ENCODE measurements around the gene UBAC1. TPM values are rescaled to one million over a fixed set of nuclear protein-coding genes. Genes with fewer than 3 reads are reported as not detected.

UBAC1 gene, protein sequence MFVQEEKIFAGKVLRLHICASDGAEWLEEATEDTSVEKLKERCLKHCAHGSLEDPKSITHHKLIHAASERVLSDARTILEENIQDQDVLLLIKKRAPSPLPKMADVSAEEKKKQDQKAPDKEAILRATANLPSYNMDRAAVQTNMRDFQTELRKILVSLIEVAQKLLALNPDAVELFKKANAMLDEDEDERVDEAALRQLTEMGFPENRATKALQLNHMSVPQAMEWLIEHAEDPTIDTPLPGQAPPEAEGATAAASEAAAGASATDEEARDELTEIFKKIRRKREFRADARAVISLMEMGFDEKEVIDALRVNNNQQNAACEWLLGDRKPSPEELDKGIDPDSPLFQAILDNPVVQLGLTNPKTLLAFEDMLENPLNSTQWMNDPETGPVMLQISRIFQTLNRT
- total RNA-seq (2014; rRNA removed; shearing (Covaris generic)) = 24.4 and 27.6 TPM in 2 replicates

GRCh38 chr9:135961277-135961715 lies at the start of gene UBAC1:
UBAC1 (minus strand) TSS chr9:135961373; CDS start chr9:135961162, 211 bp downstream.
- peak; percentile 92 for DNase-seq (ENCODE audit: low read depth)

GRCh38 chr9:136010615-136011361 lies 49.6 kb upstream of the UBAC1 start:
- DNase-seq (ENCODE audit: low read depth) = no peak

GRCh38 chr9:136010176-136010575 lies 49.0 kb upstream of the UBAC1 start:
- no peak for DNase-seq (ENCODE audit: low read depth)

DNA sequence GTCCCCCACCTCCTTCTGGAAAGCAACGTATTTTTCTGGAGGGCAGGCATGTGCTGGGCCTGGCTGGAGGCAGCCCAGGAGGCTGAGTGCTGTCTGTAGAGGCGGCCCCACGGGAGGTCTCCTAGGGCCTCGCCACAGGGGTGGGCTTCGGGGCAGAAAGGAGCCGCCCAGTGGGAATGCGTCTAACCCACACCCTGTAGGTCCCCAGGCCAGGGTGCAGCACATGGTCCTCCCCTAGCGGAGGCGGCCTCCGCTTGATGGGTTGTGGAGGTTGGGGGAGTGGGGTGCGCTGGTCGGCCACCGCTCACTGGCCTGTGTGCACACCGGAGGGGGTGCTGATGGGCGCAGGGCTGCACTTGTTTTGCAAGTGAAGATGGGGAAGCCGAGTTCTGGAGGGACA lies 48.3 kb upstream of the UBAC1 start:
- no peak for DNase-seq (ENCODE audit: low read depth)

DNA sequence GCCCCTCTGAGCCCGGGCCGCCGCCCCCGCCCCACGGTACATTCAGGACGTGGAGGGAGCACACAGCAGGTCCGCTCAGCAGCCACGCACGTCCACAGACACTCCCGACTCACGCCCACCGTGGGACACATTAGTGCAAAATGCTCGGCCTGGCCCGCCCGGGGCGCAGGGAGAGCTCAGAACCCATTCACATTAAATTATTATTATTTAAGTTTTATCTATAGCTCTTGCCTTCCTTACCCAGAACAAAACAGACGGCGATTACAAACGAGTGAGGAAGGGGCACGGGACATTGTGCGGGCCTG lies 47.5 kb upstream of the UBAC1 start:
- DNase-seq (ENCODE audit: low read depth) = no peak

DNA sequence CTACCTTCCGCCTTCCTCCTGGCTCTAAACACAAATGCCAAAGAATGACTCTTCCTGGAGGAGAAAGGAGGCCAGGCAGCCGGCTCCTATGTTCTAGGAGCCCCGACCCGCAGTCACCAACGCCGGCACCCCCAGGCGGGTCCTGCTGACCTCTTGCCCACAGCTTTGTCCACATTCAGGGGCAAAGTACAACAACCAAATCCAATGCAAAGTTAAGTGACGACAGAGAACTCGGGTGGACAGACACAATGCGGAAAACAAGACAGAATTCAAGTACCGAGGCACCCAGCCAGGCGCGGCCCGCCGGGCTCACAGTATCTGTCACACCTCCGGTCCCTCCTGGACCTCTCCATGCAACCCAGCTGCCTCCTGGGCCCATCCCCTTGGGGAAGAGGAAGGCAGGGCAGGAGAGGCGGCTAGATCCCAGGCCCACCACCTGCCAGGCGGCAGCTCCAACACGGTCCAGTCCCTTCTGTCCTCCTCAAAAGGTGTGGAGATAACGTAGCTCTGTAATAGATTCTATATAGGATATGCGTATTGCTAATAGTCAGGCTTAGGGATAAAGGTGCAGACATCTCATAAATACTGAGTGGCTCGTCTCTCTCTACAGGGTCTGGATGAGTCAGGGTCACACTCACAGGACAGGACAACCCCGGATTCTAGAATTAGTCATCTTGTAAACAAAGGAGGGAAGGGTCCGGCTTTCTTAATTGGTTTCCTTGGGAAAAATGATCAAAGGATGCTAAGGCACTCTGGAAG lies 46.9 kb upstream of the UBAC1 start:
- DNase-seq (ENCODE audit: low read depth) = peak; percentile 34

DNA sequence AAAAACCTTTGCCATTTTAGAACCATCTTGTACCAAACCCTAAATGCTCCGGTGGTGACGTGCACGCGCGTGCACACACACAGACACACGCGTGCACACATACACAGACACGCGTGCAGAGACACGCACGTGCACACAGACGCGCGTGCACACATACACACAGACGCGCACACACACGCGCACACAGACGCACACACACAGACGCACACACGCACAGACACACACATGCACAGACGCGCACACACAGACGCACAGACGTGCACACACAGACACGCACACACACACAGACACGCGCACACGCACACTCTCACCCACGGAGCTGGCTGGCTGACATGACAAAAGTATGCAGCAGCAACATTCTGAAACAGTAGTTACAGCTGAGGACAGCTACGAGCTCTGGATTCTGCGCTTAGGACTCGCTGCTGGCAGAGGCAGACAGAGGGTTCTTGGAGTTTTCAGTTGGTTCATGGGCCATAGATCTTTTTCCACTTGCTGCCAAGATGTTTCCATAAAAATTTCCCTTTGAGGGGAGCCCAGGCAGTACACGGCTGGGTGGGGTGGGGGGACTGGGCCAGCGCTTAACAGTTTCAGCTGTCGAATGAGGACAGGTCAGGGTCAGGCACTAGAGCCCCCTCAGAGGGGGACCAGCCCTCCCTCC lies 46.2 kb upstream of the UBAC1 start:
- DNase-seq (ENCODE audit: low read depth) = no peak

DNA sequence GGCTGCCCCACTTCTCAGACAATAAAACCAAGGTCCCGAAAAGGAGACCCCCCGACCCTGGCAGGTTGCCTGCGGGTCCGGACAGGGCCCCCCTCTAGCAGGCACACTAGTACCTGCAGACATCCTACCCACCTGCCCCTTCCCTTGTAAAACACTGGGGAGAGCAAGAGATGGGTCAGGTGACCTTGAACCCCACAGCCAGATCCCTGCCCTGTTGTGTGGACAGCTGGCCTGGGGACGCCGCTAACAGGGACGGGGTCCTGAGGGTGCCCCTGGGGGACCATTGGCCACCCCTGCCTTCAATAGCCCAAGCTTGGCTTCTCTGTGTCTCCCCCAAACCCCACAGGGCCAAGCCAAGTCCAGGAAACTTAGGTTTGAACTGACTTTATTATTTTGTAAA lies 45.0 kb upstream of the UBAC1 start:
- no peak for DNase-seq (ENCODE audit: low read depth)

DNA sequence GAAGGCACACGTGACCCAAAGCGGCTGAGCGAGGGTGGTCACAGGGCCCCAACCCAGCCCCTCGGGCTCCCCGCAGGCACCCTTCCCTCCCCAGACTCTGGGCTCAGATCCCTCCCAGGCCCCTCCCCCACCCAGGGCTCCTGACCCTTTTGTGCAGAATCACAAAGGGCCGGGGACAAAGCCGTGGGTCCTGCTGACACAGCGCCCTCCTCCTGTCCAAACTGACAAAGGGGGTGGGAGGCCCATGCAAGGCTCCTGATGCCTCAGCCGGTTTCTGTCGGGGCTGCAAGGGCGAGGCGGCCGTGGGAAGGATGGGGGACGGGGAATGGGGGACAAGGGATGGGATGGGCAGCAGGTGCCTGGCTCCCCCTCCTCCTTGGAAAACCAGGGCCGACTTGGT lies 43.5 kb upstream of the UBAC1 start:
- DNase-seq (ENCODE audit: low read depth) = no peak

GRCh38 chr9:136004219-136004618 lies 43.0 kb upstream of the UBAC1 start:
- no peak for DNase-seq (ENCODE audit: low read depth)

- DNase-seq (ENCODE audit: low read depth) = no peak
Observed at GRCh38 chr9:136003411-136004218, 42.4 kb upstream of the UBAC1 start.

GRCh38 chr9:136002881-136003280 lies 41.7 kb upstream of the UBAC1 start:
- DNase-seq (ENCODE audit: low read depth) = no peak

DNA sequence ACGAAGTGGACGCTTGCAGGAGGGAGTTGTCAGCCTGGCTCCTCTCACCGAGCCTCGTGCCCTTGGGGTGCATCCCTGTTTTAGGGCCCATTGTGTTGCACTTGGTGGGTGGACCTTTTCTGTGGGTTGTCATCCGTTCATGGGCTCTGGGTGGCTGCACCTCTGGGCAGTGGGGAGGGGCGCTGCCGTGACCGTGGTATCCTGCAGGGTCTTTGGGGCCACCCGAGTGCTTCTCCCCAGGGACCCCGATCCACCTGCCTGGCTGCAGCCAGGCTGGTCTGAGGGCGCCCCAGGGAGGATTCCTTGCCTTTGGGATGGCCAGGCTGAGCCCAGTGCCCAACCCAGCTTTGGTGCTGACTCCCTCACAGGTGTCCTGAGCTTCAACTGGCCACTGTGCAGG lies 41.0 kb upstream of the UBAC1 start:
- DNase-seq (ENCODE audit: low read depth) = no peak

GRCh38 chr9:136001231-136001630 lies 40.1 kb upstream of the UBAC1 start:
- no peak for DNase-seq (ENCODE audit: low read depth)

GRCh38 chr9:135998410-135999071 lies 37.4 kb upstream of the UBAC1 start:
- DNase-seq (ENCODE audit: low read depth) = no peak

DNA sequence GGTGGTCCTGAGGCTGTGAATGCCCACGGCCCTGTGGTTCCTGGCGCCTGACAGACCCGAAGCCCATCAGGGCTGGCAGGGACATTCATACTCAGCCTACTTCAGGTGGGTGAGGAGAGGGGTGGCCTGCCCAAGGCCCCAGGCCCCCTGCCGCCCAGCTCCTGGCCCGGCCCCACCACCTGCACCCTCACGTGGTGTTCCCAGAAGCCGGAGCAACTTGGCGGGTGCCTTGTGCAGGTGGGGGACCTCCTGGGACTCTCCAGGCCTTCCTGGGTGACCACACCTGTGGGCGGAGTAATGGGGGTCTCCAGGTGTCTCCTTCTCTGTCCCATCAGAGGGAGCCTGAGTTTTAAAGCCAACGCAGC lies 36.8 kb upstream of the UBAC1 start:
- DNase-seq (ENCODE audit: low read depth) = no peak

DNA sequence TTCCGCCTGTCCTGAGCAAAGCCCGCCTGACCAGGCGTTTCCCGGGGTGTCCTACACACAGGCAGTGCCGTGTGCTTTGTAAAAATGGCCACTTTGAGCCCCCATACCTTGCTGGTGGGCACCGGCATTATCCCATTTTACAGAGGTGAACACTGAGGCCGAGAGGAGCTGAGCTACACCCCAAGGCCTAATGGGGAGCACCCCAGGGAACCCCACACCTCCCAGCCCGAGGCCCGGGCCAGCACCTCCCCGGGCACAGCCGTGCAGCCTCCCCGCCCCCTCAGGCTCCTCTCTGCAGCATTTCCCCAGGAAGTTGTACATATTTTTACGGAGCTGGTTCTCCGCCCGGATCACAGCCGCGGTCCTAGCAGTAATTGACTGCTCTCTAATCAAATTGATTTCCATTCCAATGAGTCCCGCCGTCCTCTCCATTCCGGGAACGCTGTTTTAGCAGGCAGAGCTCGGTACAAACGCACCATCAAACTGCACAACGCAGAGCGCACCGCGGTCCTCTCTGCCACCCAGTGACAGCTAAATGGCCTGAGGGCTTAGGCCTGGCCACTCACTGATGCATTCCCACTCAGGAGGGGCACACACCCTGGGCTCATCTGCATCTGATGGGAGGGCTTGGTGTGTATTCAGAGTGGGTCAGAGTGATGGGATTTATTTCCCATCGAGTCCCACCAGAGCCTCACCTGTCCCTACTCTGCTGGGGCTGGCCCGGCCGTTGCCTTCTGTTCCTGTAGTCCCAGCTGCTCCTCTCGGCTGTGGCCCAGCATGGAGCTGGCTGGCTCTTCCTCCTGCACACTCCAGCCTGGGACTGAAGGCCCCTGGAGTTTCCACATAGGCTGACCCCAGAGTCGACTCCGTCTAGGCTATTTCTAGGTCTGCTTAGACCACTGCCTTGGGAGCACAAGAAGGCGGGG lies 36.2 kb upstream of the UBAC1 start:
- no peak for DNase-seq (ENCODE audit: low read depth)

DNA sequence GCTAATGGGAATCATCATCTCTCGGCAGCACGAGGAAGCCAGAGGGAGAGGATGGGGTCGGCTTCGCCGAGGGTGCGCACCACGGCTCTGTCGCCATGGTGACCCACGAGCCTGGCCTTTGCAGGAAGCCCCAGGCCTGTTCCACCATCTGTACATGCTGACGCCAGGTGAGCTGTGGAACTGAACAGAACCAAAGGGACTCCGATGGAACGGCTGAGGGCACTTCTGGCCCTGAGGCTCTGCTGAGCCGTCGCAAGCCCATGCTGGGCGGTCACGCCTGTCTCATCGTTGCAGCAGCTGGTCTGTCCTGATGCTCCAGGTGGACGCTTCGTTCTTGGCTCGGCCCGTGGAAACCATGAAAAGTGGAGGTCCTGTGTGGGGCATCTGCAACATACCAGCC lies 34.6 kb upstream of the UBAC1 start:
- DNase-seq (ENCODE audit: low read depth) = no peak

DNA sequence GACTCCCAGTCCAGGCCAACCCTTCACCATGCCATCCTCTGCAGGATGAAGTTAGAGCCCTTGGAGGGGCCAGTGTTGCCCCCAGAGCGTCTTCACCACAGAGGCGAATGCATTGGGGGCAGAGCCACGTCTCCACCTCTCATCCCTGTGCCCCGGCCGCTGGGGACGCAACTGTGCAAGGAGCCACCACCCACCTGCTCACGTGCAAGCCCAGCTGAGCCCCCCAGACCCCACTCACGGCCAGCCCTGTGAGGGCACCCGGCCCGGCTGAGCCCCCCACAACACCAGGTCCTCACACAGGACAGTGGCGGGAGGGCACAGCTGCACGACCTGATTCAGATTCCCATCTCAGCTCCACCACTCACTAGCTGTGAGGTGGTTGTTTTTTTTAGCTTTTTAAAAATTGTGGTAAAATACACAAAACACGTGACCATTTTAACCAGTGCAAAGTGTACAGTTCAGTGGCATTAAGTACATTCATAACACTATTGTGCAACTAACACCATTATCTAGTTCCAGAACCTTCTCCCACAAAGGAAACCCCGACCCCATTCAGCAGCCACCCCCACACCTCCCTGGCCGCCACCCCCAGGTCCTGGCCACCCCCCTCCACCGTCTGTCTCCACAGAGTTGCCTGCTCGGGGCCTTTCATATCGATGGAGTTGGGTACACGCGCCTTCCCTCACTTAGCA lies 33.5 kb upstream of the UBAC1 start:
- no peak for DNase-seq (ENCODE audit: low read depth)

All from RPMI7951 (cell line).